Neural cell (in vitro differentiated cells): ENCODE data around the gene AGFG1. TPM values are rescaled to one million over a fixed set of nuclear protein-coding genes. Genes with fewer than 3 reads are reported as not detected.

Experiments used
- H2AFZ ChIP-seq: fragments of 200-600, 300-800 bp; sonication (generic), shearing (Covaris generic); 2 replicates; pipeline ENCODE4 v1.6.0; 2014; ENCODE audit warnings: low read depth, mild to moderate bottlenecking, antibody characterized with exemption, low read length, moderate library complexity
- H3F3A ChIP-seq: fragments of 200-600 bp; shearing (Covaris generic); 2 replicates; pipeline ENCODE4 v1.6.1; 2016; ENCODE audit warnings: mild to moderate bottlenecking, moderate library complexity, mixed read lengths, antibody characterized with exemption, low read length; ENCODE audit not compliant: insufficient read depth, poor library complexity, severe bottlenecking
- H3K27ac ChIP-seq: fragments of 200-600, 300-800 bp; sonication (generic), shearing (Covaris generic); 2 replicates; pipeline ENCODE4 v1.5.1; 2014; ENCODE audit warnings: mild to moderate bottlenecking, low read length, moderate library complexity
- H3K27me3 ChIP-seq: fragments of 300-800, 200-600 bp; sonication (generic), shearing (Covaris generic); 2 replicates; pipeline ENCODE4 v1.6.0; 2014; ENCODE audit warnings: mild to moderate bottlenecking, low read depth, low read length, moderate library complexity; ENCODE audit not compliant: insufficient read depth
- H3K36me3 ChIP-seq: fragments of 300-800, 200-600 bp; sonication (generic), shearing (Covaris generic); 2 replicates; pipeline ENCODE4 v1.5.1; 2014; ENCODE audit warnings: mild to moderate bottlenecking, antibody characterized with exemption, low read length, moderate library complexity; ENCODE audit not compliant: insufficient read depth
- H3K4me2 ChIP-seq: fragments of 300-800, 200-600 bp; sonication (generic), shearing (Covaris generic); 2 replicates; pipeline ENCODE4 v1.6.0; 2014; ENCODE audit warnings: mild to moderate bottlenecking, low read length
- H3K4me3 ChIP-seq: fragments of 300-800, 200-600 bp; sonication (generic), shearing (Covaris generic); 2 replicates; pipeline ENCODE4 v1.5.1; 2014; ENCODE audit warnings: mild to moderate bottlenecking, low read length, moderate library complexity
- H3K79me2 ChIP-seq: fragments of 200-600 bp; shearing (Covaris generic); replicated peaks from 2 replicates; pipeline ENCODE4 v1.6.0; 2014; ENCODE audit warnings: mild to moderate bottlenecking, low read length, moderate library complexity; ENCODE audit not compliant: insufficient read depth
- H3K9ac ChIP-seq: fragments of 300-800, 200-600 bp; sonication (generic), shearing (Covaris generic); 2 replicates; pipeline ENCODE4 v1.6.1; 2016; ENCODE audit warnings: mild to moderate bottlenecking, low read length, mixed read lengths
- H3K9me2 ChIP-seq: fragments of 200-600 bp; shearing (Covaris generic); 2 replicates; pipeline ENCODE4 v1.6.1; 2016; ENCODE audit warnings: mild to moderate bottlenecking, low read length, mixed read lengths; ENCODE audit not compliant: insufficient read depth
- H3K9me3 ChIP-seq: fragments of 200-600, 300-800 bp; sonication (generic), shearing (Covaris generic); 2 replicates; pipeline ENCODE4 v1.6.1; 2016; ENCODE audit warnings: mild to moderate bottlenecking, mixed run types, low read length, moderate library complexity, mixed read lengths
- H4K20me1 ChIP-seq: fragments of 200-600 bp; shearing (Covaris generic); 2 replicates; pipeline ENCODE4 v1.6.1; 2016; ENCODE audit warnings: mild to moderate bottlenecking, mixed run types; ENCODE audit not compliant: insufficient read depth
- EP300 ChIP-seq: fragments of 450-650 bp; conservative IDR thresholded peaks from 2 replicates; pipeline ENCODE4 v1.6.1; 2014; ENCODE audit warnings: antibody characterized with exemption, mild to moderate bottlenecking, moderate library complexity; ENCODE audit not compliant: poor library complexity, severe bottlenecking
- EZH2 ChIP-seq: fragments of 200-600, 300-800 bp; shearing (Covaris generic), sonication (generic); IDR thresholded peaks from 2 replicates; pipeline ENCODE4 v1.6.1; 2014; ENCODE audit warnings: antibody characterized with exemption, low read length, borderline replicate concordance, mild to moderate bottlenecking; ENCODE audit not compliant: insufficient read depth, poor library complexity, severe bottlenecking
- MXI1 ChIP-seq: fragments of 450-650 bp; conservative IDR thresholded peaks from 2 replicates; pipeline ENCODE4 v1.6.1; 2014; ENCODE audit warnings: antibody characterized with exemption, mild to moderate bottlenecking; ENCODE audit not compliant: poor library complexity, severe bottlenecking
- POLR2AphosphoS5 ChIP-seq: IDR thresholded peaks from 2 replicates; pipeline ENCODE4 v1.6.1; 2012
- RAD21 ChIP-seq: fragments of 450-650 bp; conservative IDR thresholded peaks from 2 replicates; pipeline ENCODE4 v1.6.1; 2014; ENCODE audit warnings: antibody characterized with exemption, mild to moderate bottlenecking, moderate library complexity
- SMC3 ChIP-seq: fragments of 450-650 bp; conservative IDR thresholded peaks from 2 replicates; pipeline ENCODE4 v1.6.1; 2014; ENCODE audit warnings: antibody characterized with exemption, mild to moderate bottlenecking, moderate library complexity; ENCODE audit not compliant: poor library complexity
- TAF1 ChIP-seq: IDR thresholded peaks from 2 replicates; pipeline ENCODE4 v1.6.1; 2012; ENCODE audit warnings: low read depth
- polyA plus RNA-seq: library from polyadenylated mRNA; depleted of rRNA; stranded (reverse); fragments of >200 nt; gene quantifications from 2 replicates; pipeline ENCODE4 v1.2.3, GENCODE V29; 2014
- TF ChIP-seq, protein P1 (sequence below): IDR thresholded peaks from 2 replicates; pipeline ENCODE4 v1.6.1; 2012; ENCODE audit warnings: borderline replicate concordance
- TF ChIP-seq, protein P2 (sequence below): fragments of 450-650 bp; IDR thresholded peaks from 2 replicates; pipeline ENCODE4 v1.5.1; 2014; ENCODE audit warnings: antibody characterized with exemption, mild to moderate bottlenecking, moderate library complexity; ENCODE audit not compliant: poor library complexity, severe bottlenecking

The AGFG1 gene
- polyA plus RNA-seq, 1 donor from 2014 or later: 106 TPM

DNA sequence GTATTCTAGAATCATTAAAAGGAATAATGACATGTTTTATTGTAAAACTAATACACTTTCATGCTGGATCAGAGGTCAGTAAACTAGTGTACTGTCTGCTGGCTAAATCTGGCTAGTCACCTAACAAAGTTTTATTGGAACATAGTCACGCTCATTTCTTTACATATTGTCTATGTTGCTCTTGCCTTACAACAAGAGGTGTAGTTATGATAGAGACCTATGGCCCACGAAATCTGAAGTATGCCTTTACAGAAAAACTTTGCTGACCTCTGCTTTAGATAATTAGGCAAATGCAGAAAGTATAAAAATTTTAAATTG lies 96.9 kb downstream of the AGFG1 start:
- H3K4me2 ChIP-seq: no peak overlapping the region
- H2AFZ ChIP-seq: no peak overlapping the region
- no peaks in the 10 kb centered on the region for H3K27me3 ChIP-seq
- no peaks in the 10 kb centered on the region for H3K36me3 ChIP-seq
- no peaks in the 10 kb centered on the region for H4K20me1 ChIP-seq
- H3K4me3 ChIP-seq: no peak overlapping the region
- no peaks in the 10 kb centered on the region for H3K9me2 ChIP-seq
- H3K27ac ChIP-seq: no peak overlapping the region
- no peaks in the 10 kb centered on the region for H3F3A ChIP-seq
- no peaks in the 10 kb centered on the region for H3K9me3 ChIP-seq
- no peaks in the 10 kb centered on the region for H3K79me2 ChIP-seq
- no peak overlapping the region for H3K9ac ChIP-seq
- TF ChIP-seq POLR2AphosphoS5 (no peak), RAD21 (no peak), TAF1 (no peak), MXI1 (no peak), EP300 (no peak), SMC3 (no peak), EZH2 (no peak)
- TF ChIP-seq, protein P1, sequence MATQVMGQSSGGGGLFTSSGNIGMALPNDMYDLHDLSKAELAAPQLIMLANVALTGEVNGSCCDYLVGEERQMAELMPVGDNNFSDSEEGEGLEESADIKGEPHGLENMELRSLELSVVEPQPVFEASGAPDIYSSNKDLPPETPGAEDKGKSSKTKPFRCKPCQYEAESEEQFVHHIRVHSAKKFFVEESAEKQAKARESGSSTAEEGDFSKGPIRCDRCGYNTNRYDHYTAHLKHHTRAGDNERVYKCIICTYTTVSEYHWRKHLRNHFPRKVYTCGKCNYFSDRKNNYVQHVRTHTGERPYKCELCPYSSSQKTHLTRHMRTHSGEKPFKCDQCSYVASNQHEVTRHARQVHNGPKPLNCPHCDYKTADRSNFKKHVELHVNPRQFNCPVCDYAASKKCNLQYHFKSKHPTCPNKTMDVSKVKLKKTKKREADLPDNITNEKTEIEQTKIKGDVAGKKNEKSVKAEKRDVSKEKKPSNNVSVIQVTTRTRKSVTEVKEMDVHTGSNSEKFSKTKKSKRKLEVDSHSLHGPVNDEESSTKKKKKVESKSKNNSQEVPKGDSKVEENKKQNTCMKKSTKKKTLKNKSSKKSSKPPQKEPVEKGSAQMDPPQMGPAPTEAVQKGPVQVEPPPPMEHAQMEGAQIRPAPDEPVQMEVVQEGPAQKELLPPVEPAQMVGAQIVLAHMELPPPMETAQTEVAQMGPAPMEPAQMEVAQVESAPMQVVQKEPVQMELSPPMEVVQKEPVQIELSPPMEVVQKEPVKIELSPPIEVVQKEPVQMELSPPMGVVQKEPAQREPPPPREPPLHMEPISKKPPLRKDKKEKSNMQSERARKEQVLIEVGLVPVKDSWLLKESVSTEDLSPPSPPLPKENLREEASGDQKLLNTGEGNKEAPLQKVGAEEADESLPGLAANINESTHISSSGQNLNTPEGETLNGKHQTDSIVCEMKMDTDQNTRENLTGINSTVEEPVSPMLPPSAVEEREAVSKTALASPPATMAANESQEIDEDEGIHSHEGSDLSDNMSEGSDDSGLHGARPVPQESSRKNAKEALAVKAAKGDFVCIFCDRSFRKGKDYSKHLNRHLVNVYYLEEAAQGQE: no peak
- TF ChIP-seq, protein P2, sequence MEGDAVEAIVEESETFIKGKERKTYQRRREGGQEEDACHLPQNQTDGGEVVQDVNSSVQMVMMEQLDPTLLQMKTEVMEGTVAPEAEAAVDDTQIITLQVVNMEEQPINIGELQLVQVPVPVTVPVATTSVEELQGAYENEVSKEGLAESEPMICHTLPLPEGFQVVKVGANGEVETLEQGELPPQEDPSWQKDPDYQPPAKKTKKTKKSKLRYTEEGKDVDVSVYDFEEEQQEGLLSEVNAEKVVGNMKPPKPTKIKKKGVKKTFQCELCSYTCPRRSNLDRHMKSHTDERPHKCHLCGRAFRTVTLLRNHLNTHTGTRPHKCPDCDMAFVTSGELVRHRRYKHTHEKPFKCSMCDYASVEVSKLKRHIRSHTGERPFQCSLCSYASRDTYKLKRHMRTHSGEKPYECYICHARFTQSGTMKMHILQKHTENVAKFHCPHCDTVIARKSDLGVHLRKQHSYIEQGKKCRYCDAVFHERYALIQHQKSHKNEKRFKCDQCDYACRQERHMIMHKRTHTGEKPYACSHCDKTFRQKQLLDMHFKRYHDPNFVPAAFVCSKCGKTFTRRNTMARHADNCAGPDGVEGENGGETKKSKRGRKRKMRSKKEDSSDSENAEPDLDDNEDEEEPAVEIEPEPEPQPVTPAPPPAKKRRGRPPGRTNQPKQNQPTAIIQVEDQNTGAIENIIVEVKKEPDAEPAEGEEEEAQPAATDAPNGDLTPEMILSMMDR: no peak

DNA sequence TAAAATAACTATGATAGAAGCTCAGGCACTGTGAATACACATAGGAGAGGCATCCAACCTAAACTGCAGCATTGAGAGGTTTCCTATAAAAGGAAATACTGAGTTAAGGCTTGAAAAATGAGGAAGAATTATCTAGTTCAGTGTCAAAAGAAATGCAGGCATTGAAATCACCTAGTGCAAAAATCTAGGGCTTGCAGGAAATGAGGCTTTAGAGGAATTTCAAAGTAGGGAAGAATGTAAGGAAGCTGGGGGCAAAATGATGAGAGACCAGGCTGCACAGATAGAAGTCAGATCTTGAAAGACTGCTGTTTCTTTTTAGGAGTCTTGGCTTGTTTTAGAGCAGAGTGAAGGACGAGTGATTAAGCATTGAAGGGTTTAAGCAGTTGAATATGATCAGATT lies 98.7 kb downstream of the AGFG1 start:
- Histone ChIP-seq H3K9ac (no peak overlapping the region), H3K79me2 (no peaks in the 10 kb centered on the region)

More for the DNA sequence above, 98.7 kb downstream of the AGFG1 start:
- TF ChIP-seq, protein P2: no peak
- no peak for TF ChIP-seq RAD21
- TF ChIP-seq POLR2AphosphoS5: no peak
- TF ChIP-seq SMC3: no peak
- TF ChIP-seq EP300: no peak
- TF ChIP-seq, protein P1: no peak
- TF ChIP-seq TAF1: no peak
- TF ChIP-seq MXI1: no peak
- TF ChIP-seq EZH2: no peak
- H3K9me2 ChIP-seq: no peaks in the 10 kb centered on the region
- H3F3A ChIP-seq: no peaks in the 10 kb centered on the region
- H2AFZ ChIP-seq: no peak overlapping the region
- no peaks in the 10 kb centered on the region for H4K20me1 ChIP-seq
- no peak overlapping the region for H3K4me2 ChIP-seq
- H3K36me3 ChIP-seq: no peaks in the 10 kb centered on the region
- H3K27me3 ChIP-seq: no peaks in the 10 kb centered on the region
- H3K27ac ChIP-seq: no peak overlapping the region
- no peaks in the 10 kb centered on the region for H3K9me3 ChIP-seq
- H3K4me3 ChIP-seq: no peak overlapping the region
